ENCODE results near the gene CNTROB.

The CNTROB gene

DNA sequence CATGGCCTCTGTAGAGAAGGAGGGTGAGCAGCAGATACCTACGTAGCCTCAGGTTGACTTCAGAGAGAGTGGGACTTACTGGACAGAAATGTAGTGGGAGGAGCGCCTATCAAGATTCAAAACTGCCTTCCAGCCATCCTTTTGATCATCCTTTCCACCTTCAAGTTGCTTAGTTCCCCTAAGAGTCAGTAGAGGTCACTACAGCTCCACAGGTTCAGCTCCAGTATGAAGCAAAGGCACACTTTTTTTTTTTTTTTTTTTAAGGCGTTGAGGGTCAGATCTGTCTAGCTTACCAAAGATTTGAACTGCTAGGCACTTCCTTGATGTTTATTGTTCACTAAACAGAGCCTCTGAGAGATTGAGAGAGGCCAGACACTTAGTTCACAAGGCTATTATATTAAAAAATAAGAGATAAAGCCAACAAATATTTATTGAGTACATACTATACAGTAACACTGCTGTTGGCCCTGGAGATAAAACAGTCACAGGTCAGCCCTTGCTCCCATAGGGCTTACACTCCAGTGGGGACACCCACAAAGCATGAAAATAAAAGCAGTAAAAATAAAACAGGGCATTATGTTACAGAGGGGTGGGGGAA lies 19.0 kb upstream of the CNTROB start:
- TF ChIP-seq POLR2AphosphoS5 (IDR thresholded peaks at IDR 0.05; ENCODE audit: low read depth, low read length) (no peak; the same call in 1 of the 2 replicates), TAF1 (IDR thresholded peaks at IDR 0.05; ENCODE audit: borderline replicate concordance, insufficient read depth, low read length) (no peak), SIN3A (IDR thresholded peaks at IDR 0.05; ENCODE audit: borderline replicate concordance, insufficient read depth, low read length) (0 out of 2 replicates have a peak, but pooled peaks have one; percentile 45)

GRCh38 chr17:7915179-7915610 lies 16.8 kb upstream of the CNTROB start:
- TF ChIP-seq SIN3A (IDR thresholded peaks at IDR 0.05; ENCODE audit: borderline replicate concordance, insufficient read depth, low read length) (0 out of 2 replicates have a peak, but pooled peaks have one; percentile 77), REST (IDR thresholded peaks at IDR 0.05; ENCODE audit: insufficient read depth in 1 of 2, low read depth in 2 of 2, low read length in 2 of 2) (no peak), TAF1 (IDR thresholded peaks at IDR 0.05; ENCODE audit: borderline replicate concordance, insufficient read depth, low read length) (peak; percentile 47; the same call in 1 of the 2 replicates), FOXP2 (optimal IDR thresholded peaks at IDR 0.05; ENCODE audit: borderline replicate concordance, extremely low read depth, extremely low read length, insufficient read depth) (no peak), POLR2AphosphoS5 (IDR thresholded peaks at IDR 0.05; ENCODE audit: low read depth, low read length) (no peak; the same call in 1 of the 2 replicates)

GRCh38 chr17:7915611-7916384 lies 16.2 kb upstream of the CNTROB start, which contains the start of gene RNF227:
Gene RNF227 (minus strand): TSS chr17:7916289. CDS start chr17:7916195, 94 bp downstream.
- TF ChIP-seq FOXP2 (optimal IDR thresholded peaks at IDR 0.05; ENCODE audit: borderline replicate concordance, extremely low read depth, extremely low read length, insufficient read depth): peak; percentile 72
- TF ChIP-seq POLR2AphosphoS5 (IDR thresholded peaks at IDR 0.05; ENCODE audit: low read depth, low read length): no peak
- TF ChIP-seq REST (IDR thresholded peaks at IDR 0.05; ENCODE audit: insufficient read depth in 1 of 2, low read depth in 2 of 2, low read length in 2 of 2): peak; percentile 8 to 55; a peak in 1 of 4 replicates

DNA sequence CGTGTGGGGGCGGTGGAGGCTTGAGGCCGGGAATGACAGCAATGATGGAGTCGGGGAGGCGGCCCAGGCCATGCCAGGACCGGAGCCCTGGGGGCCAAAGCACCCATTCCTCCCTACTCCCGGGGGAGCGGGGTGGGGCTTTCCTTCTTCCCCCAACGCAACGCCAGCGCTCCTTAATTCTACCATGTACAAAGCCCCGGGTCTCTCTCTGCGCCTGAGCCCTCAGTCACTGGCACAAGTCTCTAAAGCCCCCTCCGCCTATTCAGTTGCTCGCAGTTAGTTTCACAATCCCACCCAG lies 15.7 kb upstream of the CNTROB start:
- TF ChIP-seq REST (IDR thresholded peaks at IDR 0.05; ENCODE audit: insufficient read depth in 1 of 2, low read depth in 2 of 2, low read length in 2 of 2) (no peak), SIN3A (IDR thresholded peaks at IDR 0.05; ENCODE audit: borderline replicate concordance, insufficient read depth, low read length) (no peak), POLR2AphosphoS5 (IDR thresholded peaks at IDR 0.05; ENCODE audit: low read depth, low read length) (no peak), TAF1 (IDR thresholded peaks at IDR 0.05; ENCODE audit: borderline replicate concordance, insufficient read depth, low read length) (no peak), FOXP2 (optimal IDR thresholded peaks at IDR 0.05; ENCODE audit: borderline replicate concordance, extremely low read depth, extremely low read length, insufficient read depth) (no peak)

GRCh38 chr17:7916808-7917207 lies 15.2 kb upstream of the CNTROB start:
- TF ChIP-seq SIN3A (IDR thresholded peaks at IDR 0.05; ENCODE audit: borderline replicate concordance, insufficient read depth, low read length) (no peak), POLR2AphosphoS5 (IDR thresholded peaks at IDR 0.05; ENCODE audit: low read depth, low read length) (no peak)

DNA sequence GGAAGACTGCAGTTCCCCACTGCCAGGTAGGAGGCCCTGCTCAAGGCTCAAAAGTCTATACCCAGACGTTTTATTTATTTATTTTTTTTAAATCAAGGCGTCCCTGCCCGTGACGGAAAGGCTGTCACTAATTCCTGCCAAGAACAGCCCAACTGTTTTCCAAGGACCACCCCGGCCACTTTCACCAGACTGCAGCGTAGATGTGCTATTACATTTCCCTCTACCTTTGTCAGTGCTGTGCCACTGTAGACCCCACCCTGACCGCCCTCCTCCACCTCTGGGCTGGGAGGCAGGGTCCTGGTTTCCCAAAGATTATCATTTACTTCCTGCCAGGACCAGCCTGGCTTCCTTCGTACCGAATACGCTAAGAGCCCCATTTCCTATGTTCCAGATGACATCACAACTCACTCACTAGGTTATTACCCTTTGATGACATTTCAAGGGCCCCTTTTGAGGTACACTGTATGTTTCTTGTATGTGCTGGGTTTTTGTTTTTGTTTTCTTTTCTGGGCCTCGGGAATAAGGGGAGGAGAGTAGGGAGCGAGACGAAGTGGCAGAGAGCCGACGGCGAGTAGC lies 9.6 kb upstream of the CNTROB start:
- TF ChIP-seq FOXP2 (optimal IDR thresholded peaks at IDR 0.05; ENCODE audit: borderline replicate concordance, extremely low read depth, extremely low read length, insufficient read depth) (no peak), TAF1 (IDR thresholded peaks at IDR 0.05; ENCODE audit: borderline replicate concordance, insufficient read depth, low read length) (no peak), POLR2AphosphoS5 (IDR thresholded peaks at IDR 0.05; ENCODE audit: low read depth, low read length) (no peak), REST (IDR thresholded peaks at IDR 0.05; ENCODE audit: insufficient read depth in 1 of 2, low read depth in 2 of 2, low read length in 2 of 2) (no peak), SIN3A (IDR thresholded peaks at IDR 0.05; ENCODE audit: borderline replicate concordance, insufficient read depth, low read length) (no peak)

Data from PFSK-1 (cell line).